A549 (cell line): ENCODE measurements around the gene OLFM1.

Experiments
- POLR2A ChIP-seq: IDR thresholded peaks from 2 replicates; pipeline ENCODE4 v1.6.1; 2012; ENCODE audit warnings: mild to moderate bottlenecking, low read length
- RAD21 ChIP-seq, 2 experiments: fragments of >200 bp in 1 of 2; sonication (Bioruptor Twin) in 1 of 2; formaldehyde crosslinking in 1 of 2; IDR thresholded peaks in 1 of 2; conservative IDR thresholded peaks in 1 of 2; 2 replicates in 1 of 2; 3 replicates in 1 of 2; pipeline ENCODE4 v1.6.1; 2012 to 2018; ENCODE audit warnings: inconsistent platforms in 1 of 2
- TF ChIP-seq, protein P1 (sequence below): fragments of >200 bp; sonication (Bioruptor Twin); formaldehyde crosslinking; IDR thresholded peaks from 3 replicates; pipeline ENCODE4 v1.5.1; 2016
- TF ChIP-seq, protein P2 (sequence below): fragments of 250-450 bp; sonication (Bioruptor Pico); IDR thresholded peaks from 2 replicates; pipeline ENCODE4 v1.5.0; 2021; ENCODE audit warnings: mild to moderate bottlenecking, moderate library complexity, borderline replicate concordance
- TF ChIP-seq, protein P3 (sequence below): IDR thresholded peaks from 2 replicates; pipeline ENCODE4 v1.6.1; 2012

DNA sequence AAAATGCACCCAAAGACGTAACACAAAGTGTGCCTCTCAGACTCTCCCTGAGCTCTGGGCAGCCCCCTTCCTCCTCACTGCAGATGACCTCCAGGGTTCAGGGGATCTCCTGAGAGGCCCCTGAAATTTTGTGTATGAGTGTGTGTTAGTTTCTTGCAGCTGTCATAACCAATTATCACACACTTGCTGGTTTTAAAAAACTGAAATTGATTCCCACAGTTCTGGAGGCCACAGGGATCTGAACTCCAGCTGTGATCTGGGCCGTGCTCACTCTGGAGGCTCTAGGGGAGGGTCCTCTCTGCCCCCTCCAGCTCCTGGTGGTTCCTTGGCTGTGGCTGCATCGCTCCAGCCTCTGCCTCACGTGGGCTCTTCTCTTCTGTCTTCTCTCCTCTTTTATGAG, 58.8 kb downstream of the OLFM1 start:
- TF ChIP-seq, protein P1, sequence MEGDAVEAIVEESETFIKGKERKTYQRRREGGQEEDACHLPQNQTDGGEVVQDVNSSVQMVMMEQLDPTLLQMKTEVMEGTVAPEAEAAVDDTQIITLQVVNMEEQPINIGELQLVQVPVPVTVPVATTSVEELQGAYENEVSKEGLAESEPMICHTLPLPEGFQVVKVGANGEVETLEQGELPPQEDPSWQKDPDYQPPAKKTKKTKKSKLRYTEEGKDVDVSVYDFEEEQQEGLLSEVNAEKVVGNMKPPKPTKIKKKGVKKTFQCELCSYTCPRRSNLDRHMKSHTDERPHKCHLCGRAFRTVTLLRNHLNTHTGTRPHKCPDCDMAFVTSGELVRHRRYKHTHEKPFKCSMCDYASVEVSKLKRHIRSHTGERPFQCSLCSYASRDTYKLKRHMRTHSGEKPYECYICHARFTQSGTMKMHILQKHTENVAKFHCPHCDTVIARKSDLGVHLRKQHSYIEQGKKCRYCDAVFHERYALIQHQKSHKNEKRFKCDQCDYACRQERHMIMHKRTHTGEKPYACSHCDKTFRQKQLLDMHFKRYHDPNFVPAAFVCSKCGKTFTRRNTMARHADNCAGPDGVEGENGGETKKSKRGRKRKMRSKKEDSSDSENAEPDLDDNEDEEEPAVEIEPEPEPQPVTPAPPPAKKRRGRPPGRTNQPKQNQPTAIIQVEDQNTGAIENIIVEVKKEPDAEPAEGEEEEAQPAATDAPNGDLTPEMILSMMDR, result no peak
- TF ChIP-seq POLR2A (no peak), RAD21 (conservative IDR thresholded peaks at IDR 0.05 in 1 of 2, IDR thresholded peaks at IDR 0.05 in 1 of 2) (no peak)
- TF ChIP-seq, protein P2, sequence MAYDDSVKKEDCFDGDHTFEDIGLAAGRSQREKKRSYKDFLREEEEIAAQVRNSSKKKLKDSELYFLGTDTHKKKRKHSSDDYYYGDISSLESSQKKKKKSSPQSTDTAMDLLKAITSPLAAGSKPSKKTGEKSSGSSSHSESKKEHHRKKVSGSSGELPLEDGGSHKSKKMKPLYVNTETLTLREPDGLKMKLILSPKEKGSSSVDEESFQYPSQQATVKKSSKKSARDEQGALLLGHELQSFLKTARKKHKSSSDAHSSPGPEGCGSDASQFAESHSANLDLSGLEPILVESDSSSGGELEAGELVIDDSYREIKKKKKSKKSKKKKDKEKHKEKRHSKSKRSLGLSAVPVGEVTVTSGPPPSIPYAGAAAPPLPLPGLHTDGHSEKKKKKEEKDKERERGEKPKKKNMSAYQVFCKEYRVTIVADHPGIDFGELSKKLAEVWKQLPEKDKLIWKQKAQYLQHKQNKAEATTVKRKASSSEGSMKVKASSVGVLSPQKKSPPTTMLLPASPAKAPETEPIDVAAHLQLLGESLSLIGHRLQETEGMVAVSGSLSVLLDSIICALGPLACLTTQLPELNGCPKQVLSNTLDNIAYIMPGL (CRISPR knock-in tag), result no peak
- TF ChIP-seq, protein P3, sequence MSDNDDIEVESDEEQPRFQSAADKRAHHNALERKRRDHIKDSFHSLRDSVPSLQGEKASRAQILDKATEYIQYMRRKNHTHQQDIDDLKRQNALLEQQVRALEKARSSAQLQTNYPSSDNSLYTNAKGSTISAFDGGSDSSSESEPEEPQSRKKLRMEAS, result no peak
